K562 (cell line): Measurements from ENCODE around the gene MGRN1. TPM values are rescaled to one million over a fixed set of nuclear protein-coding genes. Genes with fewer than 3 reads are reported as not detected.
A peak's percentile ranks its signal among the peaks of the same experiment; 100 is the strongest.

Experiments
- ATAC-seq: fragments of 200-7000 bp; cut with Tn5 transposase; 3 replicates; pipeline ENCODE4 v1.9.1; 2020; ENCODE audit warnings: moderate library complexity
- BruUV-seq: library from RNA; stranded (reverse); fragments of 400-500 nt; replicated peaks from 2 replicates; lab custom pipeline; 2021; lab: Mats Ljungman, UMichigan
- CTCF ChIA-PET: fragments of 300-600 bp; formaldehyde crosslinking; extraction: SDS; loops from one replicate; lab custom pipeline; 2021; ENCODE audit warnings: low intra/inter-chr PET ratio; lab: Yijun Ruan, JAX
- POLR2A ChIA-PET: fragments of 300-600, 350-650 bp; sonication (Branson Sonifier 250); formaldehyde crosslinking; extraction: SDS; loops from one replicate; lab custom pipeline; 2021; ENCODE audit warnings: antibody characterized with exemption, inconsistent platforms; lab: Yijun Ruan, JAX
- DNase-seq, 4 experiments: peaks; one replicate each; pipeline versions ENCODE4 v3.0.0 to v3.0.0-alpha.2; 2011 to 2018; ENCODE audit warnings: low spot score in 3 of 4, mixed read lengths in 3 of 4; ENCODE audit errors: extremely low read depth in 1 of 4
- FAIRE-seq: peaks from 2 replicates; lab custom pipeline; 2011; peaks lifted over from hg19 to GRCh38; lab: Jason Lieb, UNC
- H2AFZ ChIP-seq: 2 replicates; pipeline ENCODE4 v1.6.0; 2011; ENCODE audit warnings: low read depth, low read length, control low read depth, inconsistent platforms
- H3K27ac ChIP-seq: fragments of 200-600 bp; 3 replicates; pipeline ENCODE4 v1.8.0; 2011; ENCODE audit warnings: low read depth, mild to moderate bottlenecking, control low read depth, inconsistent platforms, low read length, moderate library complexity, mixed read lengths; ENCODE audit errors: extremely low read depth
- H3K27me3 ChIP-seq, 2 experiments: fragments of 300-600 bp in 1 of 2; 2 replicates in 1 of 2; 3 replicates in 1 of 2; pipeline versions ENCODE4 v1.6.0 to v1.8.0; 2011; ENCODE audit warnings: inconsistent platforms in 2 of 2, low read length in 2 of 2, mild to moderate bottlenecking in 1 of 2, mixed read lengths in 1 of 2, moderate library complexity in 1 of 2; ENCODE audit not compliant: control insufficient read depth in 2 of 2, insufficient read depth in 2 of 2
- H3K36me3 ChIP-seq: fragments of 300-600 bp; 3 replicates; pipeline ENCODE4 v1.8.0; 2011; ENCODE audit warnings: mild to moderate bottlenecking, low read length, inconsistent platforms; ENCODE audit not compliant: control insufficient read depth, insufficient read depth
- H3K4me1 ChIP-seq, 2 experiments: fragments of 200-600 bp in 1 of 2; replicated peaks in 1 of 2; 2 replicates in 1 of 2; 3 replicates in 1 of 2; pipeline versions ENCODE4 v1.5.1 to v1.8.0; 2011; ENCODE audit warnings: inconsistent platforms in 2 of 2, low read length in 2 of 2, mild to moderate bottlenecking in 1 of 2, mixed read lengths in 1 of 2, moderate library complexity in 1 of 2; ENCODE audit not compliant: control insufficient read depth in 2 of 2, insufficient read depth in 2 of 2
- H3K4me2 ChIP-seq: 2 replicates; pipeline ENCODE4 v1.6.1; 2011; ENCODE audit warnings: low read length, control low read depth, inconsistent platforms, mixed read lengths; ENCODE audit not compliant: insufficient read depth
- H3K4me3 ChIP-seq: fragments of 200-600 bp; sonication (generic), shearing (Covaris generic); 2 replicates; pipeline ENCODE4 v1.5.1; 2016; ENCODE audit warnings: control low read depth, inconsistent platforms
- H3K79me2 ChIP-seq: fragments of 200-600 bp; 3 replicates; pipeline ENCODE4 v1.8.0; 2011; ENCODE audit warnings: low read length, inconsistent platforms; ENCODE audit not compliant: control insufficient read depth, insufficient read depth
- H3K9ac ChIP-seq, 2 experiments: 2 replicates each; pipeline versions ENCODE4 v1.6.0 to v1.6.1; 2011; ENCODE audit warnings: low read depth in 2 of 2, low read length in 2 of 2, control low read depth in 1 of 2, inconsistent platforms in 1 of 2, mild to moderate bottlenecking in 1 of 2, mixed read lengths in 1 of 2; ENCODE audit not compliant: insufficient read depth in 1 of 2
- H3K9me1 ChIP-seq: one replicate; pipeline ENCODE4 v1.6.0; 2011; ENCODE audit warnings: inconsistent platforms, mild to moderate bottlenecking, low read length, moderate library complexity; ENCODE audit not compliant: control insufficient read depth, insufficient read depth
- H3K9me3 ChIP-seq: replicated peaks from 2 replicates; pipeline ENCODE4 v1.5.1; 2011; ENCODE audit warnings: low read depth, low read length, inconsistent platforms; ENCODE audit not compliant: control insufficient read depth, insufficient read depth
- H4K20me1 ChIP-seq: replicated peaks from 2 replicates; pipeline ENCODE4 v1.6.1; 2011; ENCODE audit warnings: low read length, inconsistent platforms, mixed read lengths; ENCODE audit not compliant: control insufficient read depth, insufficient read depth
- MAX ChIP-seq: sonication (generic); formaldehyde crosslinking; IDR thresholded peaks from 2 replicates; pipeline ENCODE4 v1.9.0; 2022; ENCODE audit warnings: mild to moderate bottlenecking, missing genetic modification reagents
- POLR2G ChIP-seq: fragments of 200-400 bp; formaldehyde crosslinking; IDR thresholded peaks from 2 replicates; pipeline ENCODE4 v1.6.1; 2017; ENCODE audit warnings: low read depth, mild to moderate bottlenecking, antibody characterized with exemption, low read length, moderate library complexity
- ZNF354B ChIP-seq: fragments of 250-450 bp; sonication (Bioruptor Pico); IDR thresholded peaks from 2 replicates; pipeline ENCODE4 v1.4.0; 2020
- WGBS: fragments of 100-300 bp; shearing (Covaris generic); methylation state at CpG from one replicate; pipeline ENCODE4 v1.1.6; 2016; ENCODE audit warnings: low coverage, mixed read lengths; ENCODE audit not compliant: insufficient coverage; ENCODE audit errors: missing lambda C conversion rate; 5-methylcytosine and 5-hydroxymethylcytosine counted together
- in situ Hi-C: fragments of 300-500 bp; cut with MboI; formaldehyde crosslinking; loops from 4 replicates; pipeline ENCODE4 v1.15.0; 2018; ENCODE audit warnings: inconsistent platforms, mixed read lengths
- intact Hi-C: fragments of 100-400 bp; cut with micrococcal nuclease; formaldehyde crosslinking; loops from 2 replicates; pipeline ENCODE4 v1.14.2; 2022
- polyA plus RNA-seq, 8 experiments: library from polyadenylated mRNA; depleted of rRNA in 4 of 8; stranded (reverse) in 5 of 8; unstranded in 3 of 8; fragments of >200 nt; fragmentation: Nextera tagmentation in 2 of 8; fragmentation: Illumina TruSeq in 1 of 8; extraction: Ambion mirVana in 2 of 8; extraction: Trizol in 1 of 8; gene quantifications; 2 replicates each; pipeline versions ENCODE4 v1.2.1 to v1.2.3, GENCODE V29; 2011 to 2014; ENCODE audit warnings: inconsistent platforms in 1 of 8, missing spikeins in 1 of 8
- total RNA-seq, 7 experiments: library from RNA; depleted of rRNA in 6 of 7; stranded (reverse); fragments of >200 nt in 6 of 7; fragmentation: Illumina TruSeq in 2 of 7; extraction: Trizol in 2 of 7; gene quantifications; 2 replicates each; pipeline versions ENCODE4 v1.2.1 to v1.2.3, GENCODE V29; 2011 to 2021; ENCODE audit warnings: low replicate concordance in 1 of 7

The MGRN1 gene
- total and polyA plus RNA-seq, 9 of the 15 experiments (the other 6 are each of a cell fraction or from before 2014, with no cell fraction given): 0.15 to 37.9 (median 6.0) TPM

GRCh38 chr16:4689864-4690704, 65.5 kb downstream of the MGRN1 start:
- no peaks in the 10 kb centered on the region; the same call in 1 of the 2 replicates for H4K20me1 ChIP-seq
- no peak overlapping the region for H2AFZ ChIP-seq
- ChIA-PET POLR2A (interaction anchor here (1.0 kb wide), 1 partner anchor 9 kb away, joined by 4 read pairs; no protein-coding TSS in a partner anchor), CTCF (no interaction called here)
- TF ChIP-seq ZNF354B (CRISPR knock-in tag) (no peak), MAX (0 out of 2 replicates have a peak, but pooled peaks have one; percentile 21), POLR2G (peak; percentile 39; the same call in 1 of the 2 replicates)
- TF ChIP-seq, all 486 proteins: peak for 2
- in situ Hi-C loops: no loop called here
- Histone ChIP-seq H3K27ac (no peak overlapping the region), H3K4me3 (no peak overlapping the region), H3K27me3 (no peaks in the 10 kb centered on the region), H3K9me1 (peaks cover 3% of the 10 kb centered on the region), H3K9ac (peak overlapping the region in 1 of 2 experiments; percentile 35; a peak in 1 of 4 replicates), H3K4me2 (no peak overlapping the region), H3K36me3 (peaks cover 24% of the 10 kb centered on the region; the same call in 1 of the 3 replicates), H3K4me1 (peaks cover 0 to 56% of the 10 kb centered on the region in 2 experiments; a peak in 3 of 5 replicates), H3K79me2 (peaks cover 12% of the 10 kb centered on the region), H3K9me3 (no peaks in the 10 kb centered on the region)
- WGBS: 87% methylated on average over 20 of the region's 31 CpGs
- FAIRE-seq (no peak), ATAC-seq (no peak), DNase-seq (no peak)
- intact Hi-C loops: no loop called here
- BruUV-seq: no TSS peak
